SK-N-SH (cell line): ENCODE data around the gene H2BK1. TPM values are rescaled to one million over a fixed set of nuclear protein-coding genes. Genes with fewer than 3 reads are reported as not detected.

Experiments used
- CTCF ChIA-PET: fragments of 300-600, 350-600 bp; formaldehyde crosslinking; extraction: SDS; loops from one replicate; lab custom pipeline; 2021; lab: Yijun Ruan, JAX
- POLR2A ChIA-PET: fragments of 350-600 bp; sonication (Branson Sonifier 250); formaldehyde crosslinking; extraction: SDS; loops from one replicate; lab custom pipeline; 2020; ENCODE audit warnings: antibody characterized with exemption, inconsistent platforms; lab: Yijun Ruan, JAX
- DNase-seq: peaks from one replicate; pipeline ENCODE4 v3.0.0; 2012
- H2AFZ ChIP-seq: fragments of 200-600 bp; sonication (generic); 2 replicates; pipeline ENCODE4 v1.8.1; 2016; ENCODE audit warnings: antibody characterized with exemption, mild to moderate bottlenecking, low read depth
- H3F3A ChIP-seq: fragments of 200-600 bp; sonication (generic); replicated peaks from 2 replicates; pipeline ENCODE3; 2016; ENCODE audit warnings: antibody characterized with exemption, mild to moderate bottlenecking; ENCODE audit not compliant: insufficient read depth
- H3K27ac ChIP-seq, 2 experiments: fragments of 200-500 bp in 1 of 2; fragments of 200-600 bp in 1 of 2; sonication (Bioruptor generic) in 1 of 2; sonication (generic), shearing (Covaris generic) in 1 of 2; 2 replicates each; pipeline versions ENCODE4 v1.5.1 to v1.6.1; 2014 to 2016; ENCODE audit warnings: low read depth in 2 of 2, inconsistent platforms in 1 of 2, low read length in 1 of 2, mild to moderate bottlenecking in 1 of 2, mixed read lengths in 1 of 2
- H3K27me3 ChIP-seq: fragments of 200-600 bp; sonication (generic), shearing (Covaris generic); 2 replicates; pipeline ENCODE4 v1.6.1; 2016; ENCODE audit warnings: mixed run types; ENCODE audit not compliant: insufficient read depth
- H3K36me3 ChIP-seq, 2 experiments: fragments of 200-500 bp in 1 of 2; fragments of 200-600 bp in 1 of 2; sonication (Bioruptor generic) in 1 of 2; sonication (generic) in 1 of 2; replicated peaks in 1 of 2; 2 replicates each; pipeline versions ENCODE3 to v1.5.1; 2014 to 2016; ENCODE audit warnings: low read length in 1 of 2, mild to moderate bottlenecking in 1 of 2; ENCODE audit not compliant: insufficient read depth in 2 of 2, control insufficient read depth in 1 of 2
- H3K4me1 ChIP-seq, 2 experiments: fragments of 200-500 bp in 1 of 2; fragments of 200-600 bp in 1 of 2; sonication (Bioruptor generic) in 1 of 2; sonication (generic), shearing (Covaris generic) in 1 of 2; 2 replicates each; pipeline versions ENCODE4 v1.5.1 to v1.6.1; 2014 to 2016; ENCODE audit warnings: low read depth in 1 of 2, low read length in 1 of 2, mixed run types in 1 of 2; ENCODE audit not compliant: insufficient read depth in 2 of 2, control insufficient read depth in 1 of 2
- H3K4me2 ChIP-seq: fragments of 200-600 bp; sonication (generic), shearing (Covaris generic); 2 replicates; pipeline ENCODE4 v1.6.1; 2017; ENCODE audit warnings: mixed run types
- H3K4me3 ChIP-seq, 2 experiments: fragments of 200-500 bp in 1 of 2; fragments of 200-600 bp in 1 of 2; sonication (Bioruptor generic) in 1 of 2; sonication (generic), shearing (Covaris generic) in 1 of 2; 2 replicates each; pipeline versions ENCODE4 v1.5.1 to v1.8.1; 2014 to 2016; ENCODE audit warnings: low read depth in 2 of 2, inconsistent platforms in 1 of 2, low read length in 1 of 2, mild to moderate bottlenecking in 1 of 2, mixed read lengths in 1 of 2, moderate library complexity in 1 of 2
- H3K79me2 ChIP-seq: fragments of 200-600 bp; sonication (generic); 2 replicates; pipeline ENCODE4 v1.8.1; 2017; ENCODE audit warnings: mild to moderate bottlenecking; ENCODE audit not compliant: insufficient read depth
- H3K9ac ChIP-seq: fragments of 200-600 bp; sonication (generic); 2 replicates; pipeline ENCODE4 v1.6.1; 2017; ENCODE audit warnings: mixed run types
- H3K9me2 ChIP-seq: fragments of 200-600 bp; sonication (generic); 2 replicates; pipeline ENCODE4 v1.6.1; 2017; ENCODE audit warnings: mixed run types
- H3K9me3 ChIP-seq: fragments of 200-600 bp; sonication (generic); 2 replicates; pipeline ENCODE4 v1.6.1; 2017; ENCODE audit warnings: mixed run types, mild to moderate bottlenecking, moderate library complexity
- H4K20me1 ChIP-seq: fragments of 200-600 bp; sonication (generic); 2 replicates; pipeline ENCODE4 v1.6.1; 2017; ENCODE audit warnings: mild to moderate bottlenecking, mixed run types; ENCODE audit not compliant: insufficient read depth
- FOSL2 ChIP-seq: IDR thresholded peaks from 2 replicates; pipeline ENCODE4 v1.4.0; 2012; ENCODE audit warnings: low read depth, mild to moderate bottlenecking, moderate library complexity, borderline replicate concordance
- FOXJ3 ChIP-seq: sonication (generic); formaldehyde crosslinking; IDR thresholded peaks from 2 replicates; pipeline ENCODE4 v1.5.1; 2020; ENCODE audit warnings: mild to moderate bottlenecking, missing genetic modification reagents
- GABPA ChIP-seq: IDR thresholded peaks from 2 replicates; pipeline ENCODE4 v1.4.0; 2012; ENCODE audit warnings: low read depth, mild to moderate bottlenecking
- JUND ChIP-seq: IDR thresholded peaks from 2 replicates; pipeline ENCODE4 v1.4.0; 2012
- MXI1 ChIP-seq: IDR thresholded peaks from 2 replicates; pipeline ENCODE4 v1.6.1; 2012; ENCODE audit warnings: mild to moderate bottlenecking, low read depth, low read length, improper control_type of control experiment
- NRF1 ChIP-seq: IDR thresholded peaks from 2 replicates; pipeline ENCODE4 v1.6.1; 2012; ENCODE audit warnings: low read depth, mild to moderate bottlenecking, low read length
- RAD21 ChIP-seq: IDR thresholded peaks from 2 replicates; pipeline ENCODE4 v1.6.1; 2012; ENCODE audit warnings: mild to moderate bottlenecking, low read length
- RCOR1 ChIP-seq: fragments of 150-350 bp; IDR thresholded peaks from 2 replicates; pipeline ENCODE4 v1.6.1; 2017; ENCODE audit warnings: antibody characterized with exemption, low read length
- RFX5 ChIP-seq: IDR thresholded peaks from 2 replicates; pipeline ENCODE4 v1.6.1; 2012; ENCODE audit warnings: mild to moderate bottlenecking, improper control_type of control experiment, low read length
- RXRA ChIP-seq: IDR thresholded peaks from 2 replicates; pipeline ENCODE4 v1.4.0; 2012; ENCODE audit warnings: low read depth, mild to moderate bottlenecking, borderline replicate concordance
- TAF1 ChIP-seq: IDR thresholded peaks from 2 replicates; pipeline ENCODE4 v1.6.1; 2012; ENCODE audit warnings: low read depth, mild to moderate bottlenecking, low read length, moderate library complexity, borderline replicate concordance
- TCF12 ChIP-seq: IDR thresholded peaks from 2 replicates; pipeline ENCODE4 v1.4.0; 2012
- WGBS: methylation state at CpG from one replicate; pipeline ENCODE4 v1.1.6; 2017; ENCODE audit warnings: low lambda C conversion rate; 5-methylcytosine and 5-hydroxymethylcytosine counted together
- polyA plus RNA-seq, 3 experiments: library from polyadenylated mRNA; depleted of rRNA; stranded (reverse); fragments of >200 nt; gene quantifications; 2 replicates each; pipeline ENCODE4 v1.2.3, GENCODE V29; 2012
- TF ChIP-seq, protein P1 (sequence below): fragments of 150-350 bp; IDR thresholded peaks from 2 replicates; pipeline ENCODE4 v1.6.1; 2016; ENCODE audit warnings: mild to moderate bottlenecking, low read depth, low read length
- TF ChIP-seq, protein P2 (sequence below): IDR thresholded peaks from 2 replicates; pipeline ENCODE4 v1.4.0; 2012; ENCODE audit warnings: low read depth, borderline replicate concordance
- TF ChIP-seq, protein P3 (sequence below): IDR thresholded peaks from 2 replicates; pipeline ENCODE4 v1.4.0; 2012; ENCODE audit warnings: low read depth

Gene H2BK1
- polyA plus RNA-seq, 1 of the 3 experiments (the other 2 are of a cell fraction) = not detected

DNA sequence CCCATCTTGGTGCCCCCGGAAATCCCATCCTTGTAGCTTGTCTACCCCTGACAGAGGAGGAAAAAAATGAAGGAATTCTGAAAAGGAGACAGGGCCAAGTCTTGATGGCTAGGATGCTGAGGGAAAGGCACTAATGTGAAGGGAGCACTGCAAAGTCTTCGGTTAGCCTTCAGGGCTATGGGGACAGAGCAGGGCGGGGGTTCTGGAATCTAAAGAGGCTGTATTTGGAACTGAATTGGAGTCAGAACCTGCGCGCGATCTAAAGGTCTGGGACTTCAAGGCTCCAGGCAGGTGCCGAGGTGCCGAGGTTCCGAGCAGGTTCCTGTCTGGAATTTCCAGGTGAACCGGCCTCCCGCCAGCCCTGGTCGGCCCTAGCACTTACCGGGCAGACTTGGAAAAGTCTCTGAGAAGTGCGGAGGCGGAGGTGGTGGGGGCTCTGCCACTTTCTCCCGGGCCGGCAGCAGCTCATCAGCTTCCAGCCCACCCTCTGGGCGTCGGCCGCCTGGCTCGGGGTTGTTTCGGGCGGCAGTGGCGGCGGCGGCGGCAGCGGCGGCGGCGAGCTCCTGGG is 43.6 kb downstream of the H2BK1 start:
- H4K20me1 ChIP-seq = no peaks in the 10 kb centered on the region
- no peak overlapping the region for H3K27ac ChIP-seq
- H3K4me1 ChIP-seq = peaks cover 0 to 9% of the 10 kb centered on the region in 2 experiments; a peak in 1 of 4 replicates
- DNase-seq = no peak
- H3K4me2 ChIP-seq = peak overlapping the region; percentile 78
- no peaks in the 10 kb centered on the region for H3K9me2 ChIP-seq
- CTCF ChIA-PET = interaction anchor here (0.6 to 15.5 kb wide), 19 partner anchors 10 to 353 kb away, joined by 3 to 243 read pairs (median 7); partner anchors contain the start of gene ABCF2
- H3K79me2 ChIP-seq = no peaks in the 10 kb centered on the region
- H3K9me3 ChIP-seq = no peaks in the 10 kb centered on the region
- TF ChIP-seq RAD21 = no peak
- TF ChIP-seq RXRA = no peak
- TF ChIP-seq, protein P1, sequence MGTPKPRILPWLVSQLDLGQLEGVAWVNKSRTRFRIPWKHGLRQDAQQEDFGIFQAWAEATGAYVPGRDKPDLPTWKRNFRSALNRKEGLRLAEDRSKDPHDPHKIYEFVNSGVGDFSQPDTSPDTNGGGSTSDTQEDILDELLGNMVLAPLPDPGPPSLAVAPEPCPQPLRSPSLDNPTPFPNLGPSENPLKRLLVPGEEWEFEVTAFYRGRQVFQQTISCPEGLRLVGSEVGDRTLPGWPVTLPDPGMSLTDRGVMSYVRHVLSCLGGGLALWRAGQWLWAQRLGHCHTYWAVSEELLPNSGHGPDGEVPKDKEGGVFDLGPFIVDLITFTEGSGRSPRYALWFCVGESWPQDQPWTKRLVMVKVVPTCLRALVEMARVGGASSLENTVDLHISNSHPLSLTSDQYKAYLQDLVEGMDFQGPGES = no peak
- TF ChIP-seq JUND = no peak
- no peak for TF ChIP-seq TCF12
- no peak for TF ChIP-seq FOXJ3
- no peak for TF ChIP-seq TAF1
- TF ChIP-seq MXI1 = no peak
- TF ChIP-seq RFX5 = no peak
- no peak for TF ChIP-seq NRF1
- TF ChIP-seq, protein P2, sequence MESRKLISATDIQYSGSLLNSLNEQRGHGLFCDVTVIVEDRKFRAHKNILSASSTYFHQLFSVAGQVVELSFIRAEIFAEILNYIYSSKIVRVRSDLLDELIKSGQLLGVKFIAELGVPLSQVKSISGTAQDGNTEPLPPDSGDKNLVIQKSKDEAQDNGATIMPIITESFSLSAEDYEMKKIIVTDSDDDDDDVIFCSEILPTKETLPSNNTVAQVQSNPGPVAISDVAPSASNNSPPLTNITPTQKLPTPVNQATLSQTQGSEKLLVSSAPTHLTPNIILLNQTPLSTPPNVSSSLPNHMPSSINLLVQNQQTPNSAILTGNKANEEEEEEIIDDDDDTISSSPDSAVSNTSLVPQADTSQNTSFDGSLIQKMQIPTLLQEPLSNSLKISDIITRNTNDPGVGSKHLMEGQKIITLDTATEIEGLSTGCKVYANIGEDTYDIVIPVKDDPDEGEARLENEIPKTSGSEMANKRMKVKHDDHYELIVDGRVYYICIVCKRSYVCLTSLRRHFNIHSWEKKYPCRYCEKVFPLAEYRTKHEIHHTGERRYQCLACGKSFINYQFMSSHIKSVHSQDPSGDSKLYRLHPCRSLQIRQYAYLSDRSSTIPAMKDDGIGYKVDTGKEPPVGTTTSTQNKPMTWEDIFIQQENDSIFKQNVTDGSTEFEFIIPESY = no peak
- TF ChIP-seq, protein P3, sequence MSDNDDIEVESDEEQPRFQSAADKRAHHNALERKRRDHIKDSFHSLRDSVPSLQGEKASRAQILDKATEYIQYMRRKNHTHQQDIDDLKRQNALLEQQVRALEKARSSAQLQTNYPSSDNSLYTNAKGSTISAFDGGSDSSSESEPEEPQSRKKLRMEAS = no peak
- no peak for TF ChIP-seq RCOR1
- no peak for TF ChIP-seq FOSL2
- TF ChIP-seq GABPA = no peak
- TF ChIP-seq, all 33 proteins: peak for 0
- no peaks in the 10 kb centered on the region for H3F3A ChIP-seq
- peaks cover 88% of the 10 kb centered on the region for H3K27me3 ChIP-seq
- no peaks in the 10 kb centered on the region for H3K36me3 ChIP-seq
- H3K4me3 ChIP-seq = peak overlapping the region; percentile 35 to 41; a peak in 3 of 4 replicates
- 0 out of 2 replicates have a peak overlapping the region, but pooled peaks have one; percentile 33 for H2AFZ ChIP-seq
- no peak overlapping the region for H3K9ac ChIP-seq
- WGBS = 41% methylated on average over 17 of the region's 31 CpGs
- POLR2A ChIA-PET = interaction anchor here (0.7 kb wide), 1 partner anchor 35 kb away, joined by 3 read pairs; no protein-coding TSS in a partner anchor
